Dedifferentiated amniotic fluid mesenchymal stem cell (primary cell): ENCODE results near the gene ATP2B3.

ENCODE experiments used
- DNase-seq: peaks from one replicate; pipeline ENCODE4 v3.0.0-alpha.2; 2016; ENCODE audit errors: extremely low spot score

ATP2B3 gene

DNA sequence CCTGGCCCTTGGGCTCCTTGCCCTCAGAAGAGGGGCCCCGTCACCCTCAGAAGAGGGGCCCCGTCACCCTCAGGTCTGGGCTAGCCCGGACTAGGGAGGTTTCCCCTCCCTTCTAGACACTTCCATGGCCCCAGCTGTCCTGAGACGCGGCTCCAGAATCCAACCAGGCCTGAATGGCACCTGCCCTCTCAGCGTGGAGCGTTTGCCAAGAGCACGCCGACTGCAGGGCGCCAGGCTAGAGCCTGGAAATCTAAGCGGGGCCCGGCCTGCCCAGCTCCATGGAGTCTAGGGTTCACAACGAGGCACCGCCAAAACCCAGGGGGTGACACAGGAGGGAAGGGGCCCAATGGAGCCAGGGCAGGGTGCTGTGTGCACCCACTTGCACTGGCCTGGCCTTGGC, 7.8 kb upstream of the ATP2B3 start:
- no peak for DNase-seq

DNA sequence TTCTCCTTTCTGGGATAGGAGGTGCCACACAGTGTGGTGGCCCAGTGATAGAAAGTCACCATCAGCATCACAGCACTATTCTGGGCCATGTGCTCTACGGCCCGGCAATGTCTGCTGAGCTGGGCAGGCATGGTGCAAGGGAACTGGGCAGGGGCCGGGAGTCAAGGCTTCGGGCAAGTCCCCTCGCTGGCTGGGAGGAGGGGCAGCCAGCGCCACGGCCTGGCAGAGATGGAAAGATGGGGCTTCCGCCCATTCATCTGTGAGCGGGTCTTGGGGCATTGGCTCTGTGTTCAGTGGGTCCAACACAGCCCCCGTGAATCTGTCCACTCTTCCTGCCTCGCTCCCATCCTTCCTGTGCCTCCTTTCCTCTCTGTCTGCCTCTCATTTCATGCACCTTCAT, 7.1 kb upstream of the ATP2B3 start:
- no peak for DNase-seq

DNA sequence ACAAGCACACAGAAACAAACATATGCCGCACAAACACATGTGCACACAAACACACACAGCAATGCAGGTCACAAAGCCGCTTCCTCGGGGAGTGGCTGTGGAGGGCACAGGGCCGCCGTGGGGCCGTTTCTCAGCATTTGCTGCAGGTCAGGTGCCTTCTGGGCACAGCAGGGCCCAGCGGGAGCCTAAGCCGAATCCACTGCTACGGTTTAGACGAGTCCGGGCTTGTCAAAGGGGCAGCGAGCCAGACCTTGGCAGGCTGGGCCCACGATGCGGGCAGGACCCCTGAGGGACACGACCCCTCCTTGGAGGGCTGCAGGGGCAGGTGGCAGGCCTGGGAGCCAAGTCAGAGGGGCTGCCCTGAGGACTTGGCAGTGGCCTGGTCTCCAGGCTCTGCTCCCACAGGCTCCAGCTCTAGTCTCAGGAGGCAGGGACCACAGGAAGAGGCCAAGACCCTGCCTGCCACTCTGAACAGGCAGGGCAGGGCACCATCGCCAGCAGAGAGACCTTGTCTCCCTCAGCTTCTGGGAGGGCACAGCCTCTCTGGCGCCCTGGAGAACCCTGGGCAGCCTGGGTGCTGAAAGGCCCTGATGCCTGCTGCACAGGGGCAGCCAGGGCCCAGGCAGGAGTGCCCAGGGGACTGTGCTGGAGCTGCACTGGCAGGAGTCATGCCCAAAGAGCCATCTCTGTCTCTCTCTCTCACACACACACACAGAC, 5.5 kb upstream of the ATP2B3 start:
- DNase-seq, result no peak

DNA sequence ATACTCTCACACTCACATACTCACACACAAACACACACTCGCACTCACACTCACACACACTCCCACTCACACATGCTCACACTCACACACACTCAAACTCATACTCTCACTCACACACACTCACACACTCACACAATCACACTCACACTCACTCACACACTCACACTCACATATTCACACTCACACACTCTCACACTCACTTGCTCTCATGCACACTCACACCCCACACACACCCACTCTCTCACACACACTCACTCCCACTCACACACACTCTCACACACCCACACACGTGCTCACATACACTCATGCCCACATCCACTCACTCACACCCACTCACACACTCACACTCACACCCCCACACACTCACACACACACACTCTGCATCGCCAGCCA, 4.9 kb upstream of the ATP2B3 start:
- DNase-seq, result no peak

DNA sequence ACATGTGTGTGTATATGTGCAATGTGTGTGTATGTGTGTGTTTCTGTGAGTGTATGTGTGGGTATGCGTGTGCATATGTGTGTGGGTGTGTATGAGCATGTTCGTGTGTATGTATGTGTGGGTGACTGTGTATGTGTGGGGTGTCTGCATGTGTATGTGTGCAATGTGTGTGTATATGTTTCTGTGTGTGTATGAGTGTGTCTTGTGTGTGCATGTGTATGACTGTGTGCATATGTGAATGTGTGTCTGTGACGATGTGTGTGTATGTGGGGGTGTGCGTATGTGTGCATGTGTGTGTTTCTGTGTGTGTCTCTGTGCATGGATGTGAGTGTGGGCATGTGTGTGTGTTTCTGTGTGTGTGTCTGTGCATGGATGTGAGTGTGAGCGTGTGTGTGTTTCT, 4.2 kb upstream of the ATP2B3 start:
- DNase-seq, result no peak

DNA sequence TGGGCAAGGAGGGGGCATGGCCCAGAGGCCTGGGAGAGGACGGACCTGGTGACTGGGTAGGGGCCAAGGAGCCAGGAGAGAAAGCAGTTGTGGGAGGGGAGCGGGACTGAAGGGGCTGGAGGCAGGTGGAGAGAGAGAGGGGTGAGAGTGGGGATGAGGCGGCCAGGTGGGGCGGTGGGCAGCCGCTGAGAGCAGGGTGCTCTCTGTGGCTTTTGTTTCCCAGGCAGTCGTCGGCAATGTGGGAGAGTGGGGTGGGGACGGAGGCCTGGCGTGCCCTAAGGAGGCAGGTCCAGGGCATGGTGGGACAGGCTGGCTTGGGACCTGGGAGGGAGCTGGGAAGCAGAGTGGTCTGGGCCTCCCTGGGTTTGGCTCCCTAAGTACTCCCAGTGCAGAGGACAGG, 3.2 kb upstream of the ATP2B3 start:
- no peak for DNase-seq

DNA sequence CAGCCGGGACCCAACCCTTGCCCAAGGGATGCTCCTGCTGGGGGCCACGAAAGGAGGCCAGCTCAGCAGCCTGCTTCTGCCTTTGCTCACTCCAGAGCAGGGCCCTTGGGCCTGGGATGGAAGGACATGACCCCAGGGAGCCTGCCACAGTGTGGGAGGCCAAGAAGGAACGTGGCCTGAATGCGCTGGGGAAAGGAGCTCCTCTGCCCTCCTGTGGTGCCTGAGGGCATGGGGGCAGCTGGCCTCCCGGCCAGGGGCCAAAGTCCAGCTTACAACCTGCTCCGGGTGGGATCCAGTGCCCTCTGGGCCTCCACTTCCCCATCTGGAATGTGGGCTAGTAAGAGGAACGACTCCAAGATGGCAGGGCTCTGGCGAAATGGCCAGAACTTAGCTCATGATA, 2.0 kb upstream of the ATP2B3 start:
- no peak for DNase-seq

DNA sequence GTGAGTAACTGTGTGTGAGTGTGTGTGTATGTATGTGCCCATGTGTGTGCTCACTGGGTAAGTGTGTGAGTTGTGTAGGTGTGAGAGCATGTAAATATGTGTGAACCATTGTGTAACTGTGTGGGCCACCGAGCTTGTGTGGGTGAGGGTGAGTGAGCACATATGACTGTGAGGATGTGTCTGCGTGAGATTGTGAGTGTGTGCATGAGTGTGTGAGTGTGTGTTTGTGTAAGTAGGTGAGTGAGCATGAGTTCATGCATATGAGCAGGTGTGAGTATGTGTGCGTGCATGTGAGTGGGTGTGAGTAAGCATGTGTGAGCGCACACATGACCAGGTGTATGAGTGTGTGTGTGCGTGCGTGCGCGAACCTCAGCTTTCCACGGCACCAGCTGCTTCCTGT, 1.4 kb upstream of the ATP2B3 start:
- DNase-seq, result no peak

DNA sequence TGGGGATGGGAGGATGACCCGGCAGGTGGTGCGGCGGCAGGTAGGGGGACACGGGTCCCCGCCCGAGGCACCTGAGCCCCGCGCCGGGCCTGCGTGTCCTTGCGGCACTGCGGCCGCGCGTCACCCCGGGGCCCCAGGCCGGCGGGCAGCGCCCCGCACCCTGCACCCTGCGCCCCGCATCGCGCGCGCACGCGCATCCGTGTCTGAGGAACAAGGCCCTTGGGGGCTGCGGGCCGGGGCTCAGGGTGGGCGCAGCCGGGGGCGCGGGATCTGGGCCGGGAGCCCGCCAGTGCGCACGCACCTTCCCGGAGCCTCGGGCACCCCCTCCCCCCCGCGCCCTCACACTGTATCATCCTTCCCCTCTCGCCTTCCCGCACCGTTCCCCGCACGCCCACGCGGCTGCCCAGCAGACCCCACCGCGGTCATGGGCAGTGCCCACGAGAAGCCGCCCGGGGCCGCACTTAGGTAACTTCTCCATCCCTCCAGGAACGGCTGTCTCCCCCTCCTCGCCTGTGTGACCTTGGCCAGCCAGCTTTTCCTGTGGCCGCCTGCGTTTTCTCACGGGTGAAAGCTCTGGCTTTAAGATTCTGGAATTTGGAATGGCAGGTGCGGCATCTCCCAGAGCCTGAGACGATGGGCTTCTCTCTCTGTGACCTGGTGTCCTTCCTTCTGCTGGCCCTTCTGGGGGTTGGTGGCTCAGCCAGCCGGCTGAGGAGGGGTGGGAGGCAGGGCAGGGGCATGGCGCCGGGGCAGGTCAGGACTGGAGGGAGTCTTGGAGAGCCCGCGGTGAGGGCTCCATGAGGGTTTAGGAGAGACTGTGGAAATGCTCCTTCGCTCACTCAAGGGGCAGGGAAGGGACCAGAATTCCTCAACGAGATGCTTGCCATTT, 748 bp downstream of the ATP2B3 start:
- no peak for DNase-seq

DNA sequence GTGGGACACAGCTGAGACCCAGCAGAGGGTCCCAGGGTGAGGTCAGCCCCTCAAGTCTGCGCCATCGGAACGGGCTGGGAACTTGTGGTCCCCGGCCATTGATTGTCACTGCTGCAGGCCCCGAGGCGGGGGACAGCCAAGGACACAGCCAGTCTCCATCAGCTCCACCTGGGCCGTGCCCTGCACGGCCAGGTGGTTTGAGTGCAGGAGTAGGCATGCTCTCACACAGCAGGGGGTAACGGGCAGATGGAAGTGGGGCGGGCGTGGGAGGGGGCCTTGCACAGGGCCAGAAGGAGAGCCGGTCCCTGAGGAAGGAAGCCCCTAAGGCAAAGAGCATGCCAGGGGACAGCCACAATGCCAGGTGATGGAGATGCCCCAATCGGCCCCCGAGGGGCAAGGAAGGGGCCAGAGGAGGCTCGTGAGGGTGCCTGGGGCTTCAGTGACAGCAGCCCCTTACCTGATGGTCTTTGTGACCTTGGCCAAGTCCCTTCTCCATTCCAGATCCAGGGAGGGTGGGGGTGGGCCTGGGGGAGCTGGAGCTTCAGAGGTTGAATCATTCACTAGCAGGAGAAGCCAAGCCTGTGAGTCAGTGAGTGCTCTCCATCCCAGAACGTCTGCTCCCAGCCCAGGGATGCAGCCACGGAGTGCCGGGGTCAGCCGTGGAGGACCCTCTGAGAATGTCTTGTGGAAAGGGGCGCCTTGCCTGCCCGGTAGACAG, 2.3 kb downstream of the ATP2B3 start:
- DNase-seq, result no peak

DNA sequence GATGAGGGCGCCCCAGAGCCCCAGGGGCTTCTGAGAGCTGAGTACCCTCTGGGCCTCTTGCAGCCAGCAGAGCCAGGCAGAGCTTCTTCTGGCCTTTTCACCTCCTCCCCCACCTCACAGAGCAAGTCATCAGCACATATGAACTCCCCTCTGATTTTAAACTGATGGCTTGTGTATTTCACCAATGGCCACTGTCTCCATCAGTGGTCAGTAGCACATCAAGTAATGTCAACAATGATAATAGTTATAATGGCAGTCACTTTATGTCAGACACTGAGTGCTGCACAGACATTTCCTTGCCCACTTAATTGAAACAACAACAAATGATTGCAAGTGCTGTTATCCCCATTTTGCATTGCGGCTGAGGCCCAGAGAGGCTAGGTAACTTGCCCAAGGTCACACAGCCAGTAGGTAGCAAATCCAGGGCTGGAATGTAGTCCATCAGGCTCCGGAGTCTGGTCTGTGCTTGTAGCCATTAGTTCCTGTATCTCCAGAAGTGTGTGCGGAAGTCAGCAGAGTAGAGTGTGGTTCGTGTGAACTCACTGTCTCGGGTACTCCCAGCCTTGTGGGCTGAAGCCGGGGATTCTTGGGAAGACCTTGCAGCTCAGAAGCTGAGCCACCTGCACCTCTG, 3.0 kb downstream of the ATP2B3 start:
- DNase-seq, result no peak

DNA sequence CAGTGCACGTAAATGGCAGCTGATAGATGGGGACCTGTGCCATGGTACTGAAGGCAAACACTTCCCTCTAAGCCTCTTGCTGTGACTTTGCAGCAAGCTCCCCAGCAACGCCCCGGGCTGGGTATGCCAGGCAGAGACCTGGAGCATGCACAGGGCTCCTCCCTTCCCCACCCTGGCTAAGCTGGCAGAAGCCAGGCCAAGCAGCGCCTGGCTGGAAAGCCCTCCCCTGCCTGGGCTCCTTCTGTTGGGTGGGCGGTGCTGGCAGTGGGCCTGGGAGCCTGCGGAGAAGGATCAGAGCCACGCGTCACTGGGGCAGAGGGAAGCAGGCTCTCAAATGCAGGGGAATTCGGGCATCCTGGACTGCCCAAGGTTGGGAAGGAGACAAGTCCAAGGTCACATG, 3.6 kb downstream of the ATP2B3 start:
- no peak for DNase-seq

DNA sequence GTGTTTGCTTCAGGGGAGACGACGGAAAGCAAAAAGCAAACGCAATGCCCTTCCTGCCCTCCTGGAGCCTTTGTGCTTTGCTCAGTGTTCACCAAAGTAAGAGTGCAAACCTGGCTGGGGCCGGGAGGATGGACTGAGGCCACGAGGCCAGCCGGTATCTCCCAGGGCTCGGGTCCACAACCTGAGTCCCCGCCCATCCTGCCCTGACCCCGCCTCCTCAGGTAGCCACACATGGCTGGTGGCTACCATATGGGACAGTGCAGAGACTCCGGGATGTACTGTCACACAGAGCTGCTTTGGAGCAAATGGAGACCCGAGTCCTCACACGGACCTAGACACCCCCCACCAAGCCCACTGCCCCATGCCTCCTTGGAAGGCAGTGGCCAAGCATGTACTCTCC, 4.8 kb downstream of the ATP2B3 start:
- DNase-seq, result no peak

DNA sequence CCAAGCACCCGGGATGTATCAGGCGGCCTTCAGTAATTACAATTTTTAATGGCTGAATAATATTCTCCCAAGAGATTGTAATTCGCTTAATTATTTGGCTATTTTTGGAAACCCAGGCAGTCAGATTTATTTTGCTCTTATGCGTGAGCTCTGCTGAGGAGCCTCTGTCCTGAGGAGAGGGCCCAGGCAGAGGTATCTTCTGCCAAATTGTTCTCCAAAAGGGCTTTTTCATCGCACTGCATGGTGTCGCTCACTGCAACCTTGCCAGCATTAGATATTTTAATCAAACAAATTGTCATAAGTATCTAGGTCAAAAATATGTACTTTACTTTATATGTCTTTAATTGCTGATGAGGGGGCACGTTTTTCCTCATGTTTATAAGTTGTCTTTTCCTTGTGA, 5.8 kb downstream of the ATP2B3 start:
- no peak for DNase-seq

DNA sequence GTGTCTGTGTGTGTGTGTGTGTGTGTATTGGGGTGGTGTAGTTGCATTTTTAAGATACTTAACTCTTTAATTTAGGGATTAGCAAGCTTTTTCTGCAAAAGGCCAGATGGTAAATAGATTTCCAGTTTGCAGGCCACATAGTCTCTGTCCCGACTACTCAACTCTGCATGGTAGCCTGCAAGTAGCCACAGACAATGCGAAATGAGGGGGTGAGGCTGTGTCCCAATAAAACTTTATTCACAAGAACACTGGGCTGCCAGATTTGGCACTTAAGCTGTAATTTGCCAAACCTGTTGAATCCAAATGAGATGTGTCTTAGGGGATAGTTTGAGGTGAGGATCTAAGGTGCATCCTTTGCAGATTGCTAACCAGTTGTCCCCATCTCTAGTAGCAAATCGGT, 6.8 kb downstream of the ATP2B3 start:
- DNase-seq, result no peak

DNA sequence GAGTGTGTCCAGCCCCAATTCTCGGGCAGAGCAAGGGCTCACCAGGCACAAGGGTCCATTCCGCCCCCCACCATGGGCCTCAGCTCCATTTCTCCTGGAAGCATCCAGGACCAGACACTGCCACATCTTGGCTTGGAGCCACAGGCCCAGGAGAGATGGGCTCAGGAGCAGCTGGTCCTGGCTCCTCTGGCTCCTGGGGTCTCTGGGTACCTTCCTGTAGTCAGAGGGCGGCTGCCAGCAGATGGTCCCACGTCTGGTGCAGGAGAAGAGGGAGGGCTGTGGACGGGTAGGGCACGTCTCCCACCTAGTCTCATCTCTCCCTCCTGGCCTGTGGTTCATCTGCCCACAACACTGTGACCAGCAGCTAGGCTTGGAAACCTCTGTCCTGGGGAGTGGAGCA, 8.0 kb downstream of the ATP2B3 start:
- DNase-seq, result no peak

DNA sequence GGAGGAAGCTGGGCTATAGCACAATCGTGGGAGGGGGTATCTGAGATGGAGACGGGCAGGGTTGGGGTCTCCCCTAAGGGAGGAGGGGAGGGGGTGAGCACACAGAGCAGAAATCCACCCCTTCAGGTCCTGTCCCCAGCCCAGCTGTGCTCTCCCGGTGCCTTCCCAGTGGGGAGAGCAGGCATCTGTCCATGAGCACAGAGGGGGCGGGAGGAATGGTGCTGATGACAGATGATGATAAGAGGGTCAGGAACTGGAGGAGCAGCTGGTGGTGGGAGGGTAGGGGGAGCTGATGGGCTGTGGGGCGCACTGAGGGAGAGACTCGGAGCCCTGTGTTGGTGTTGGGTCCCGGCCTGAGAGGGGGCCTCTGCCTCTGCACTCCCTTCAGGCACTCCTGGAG, 8.6 kb downstream of the ATP2B3 start:
- DNase-seq, result no peak

DNA sequence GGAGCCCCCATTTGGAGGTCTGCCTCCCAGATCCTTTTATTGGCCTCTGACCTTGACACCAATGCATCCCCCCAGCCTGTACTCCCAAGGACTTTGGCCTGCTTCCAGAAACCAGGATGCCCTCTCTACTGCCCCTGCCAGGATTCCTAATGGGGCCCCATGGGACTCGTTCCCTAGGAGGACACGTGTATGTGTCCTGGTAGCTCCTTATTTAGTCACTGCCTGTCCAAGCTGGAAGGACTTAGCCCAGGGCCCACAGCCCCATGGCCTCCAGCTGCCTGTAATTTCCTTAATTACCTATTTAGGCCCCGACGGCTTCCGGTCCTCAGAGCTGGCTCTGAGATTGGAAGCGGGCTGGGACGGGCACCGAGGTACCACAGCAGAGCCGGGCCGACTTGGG, 9.4 kb downstream of the ATP2B3 start:
- no peak for DNase-seq

DNA sequence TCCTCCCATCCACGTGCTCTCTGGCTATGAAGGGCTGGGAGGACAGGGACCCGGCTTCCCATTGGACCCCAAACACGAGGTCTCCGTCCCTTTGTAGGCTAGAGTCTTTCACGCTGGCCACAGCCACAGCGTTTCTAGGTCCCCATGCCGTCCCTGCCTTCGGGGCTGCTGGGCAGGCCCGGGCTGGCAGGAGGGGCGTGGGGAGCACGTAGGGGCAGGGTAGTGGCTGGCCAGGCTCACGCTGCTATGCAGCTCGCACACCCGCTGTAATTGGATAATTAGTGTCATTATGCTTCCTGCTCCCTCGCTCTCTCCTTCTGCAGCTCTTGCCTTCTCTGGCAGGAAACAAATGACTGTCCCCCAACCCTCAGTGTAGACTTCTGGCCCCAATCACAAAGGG, 9.8 kb downstream of the ATP2B3 start:
- no peak for DNase-seq

DNA sequence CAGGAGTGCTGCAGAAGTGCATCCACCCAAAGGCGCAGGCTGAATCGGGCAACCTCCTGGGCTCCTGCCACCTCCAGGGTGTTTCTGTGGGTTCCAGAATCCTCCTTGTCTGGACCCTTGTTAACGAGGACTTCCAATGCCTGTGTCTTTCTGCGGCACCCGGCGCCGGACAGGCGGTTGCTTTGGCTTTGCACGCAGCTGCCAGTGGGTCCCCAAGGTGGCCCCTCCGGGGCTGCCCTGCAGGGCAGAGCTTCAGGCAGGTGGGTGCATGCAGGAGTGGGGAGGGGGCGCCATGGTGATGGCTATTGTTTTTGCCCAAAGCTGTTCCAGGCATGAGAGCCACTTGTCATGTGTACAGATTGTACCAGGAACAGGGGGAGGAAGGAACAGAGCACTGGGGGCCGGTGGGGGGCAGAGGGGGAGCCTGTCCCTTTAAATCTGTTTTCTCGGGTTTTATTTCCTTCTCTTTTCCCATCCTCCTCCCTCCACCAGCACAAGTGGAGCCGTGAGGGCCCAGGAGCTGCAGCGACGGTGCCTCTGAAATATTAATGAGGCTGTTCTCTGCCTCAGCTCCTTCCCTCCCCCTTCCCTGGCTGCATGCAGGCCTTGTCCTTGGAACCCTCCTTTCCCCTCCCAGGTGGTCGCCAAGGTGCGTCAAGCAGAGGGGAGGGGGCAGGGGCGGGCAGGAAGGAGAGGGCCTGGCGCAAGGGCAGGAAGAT, 13.1 kb downstream of the ATP2B3 start:
- DNase-seq, result no peak

DNA sequence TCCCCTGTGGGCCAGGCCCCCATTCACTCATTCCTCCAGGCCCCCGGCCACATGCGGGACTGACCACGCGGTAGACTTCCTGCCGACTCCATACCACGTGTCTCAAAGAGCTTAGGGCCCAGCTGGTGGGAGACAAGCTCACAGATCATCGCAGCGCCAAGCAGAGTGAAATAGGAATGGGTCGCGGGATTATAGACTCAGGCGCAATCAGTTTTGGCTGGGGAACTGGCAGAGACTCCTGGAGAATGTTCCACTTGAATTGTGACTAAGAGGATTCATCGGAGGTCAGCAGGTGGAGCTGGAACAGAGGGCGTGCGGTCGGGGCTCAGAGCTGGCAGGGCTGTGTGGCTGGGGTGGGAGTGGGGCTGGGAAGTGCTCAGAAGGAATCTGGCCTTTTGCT, 15.6 kb downstream of the ATP2B3 start:
- DNase-seq, result no peak

DNA sequence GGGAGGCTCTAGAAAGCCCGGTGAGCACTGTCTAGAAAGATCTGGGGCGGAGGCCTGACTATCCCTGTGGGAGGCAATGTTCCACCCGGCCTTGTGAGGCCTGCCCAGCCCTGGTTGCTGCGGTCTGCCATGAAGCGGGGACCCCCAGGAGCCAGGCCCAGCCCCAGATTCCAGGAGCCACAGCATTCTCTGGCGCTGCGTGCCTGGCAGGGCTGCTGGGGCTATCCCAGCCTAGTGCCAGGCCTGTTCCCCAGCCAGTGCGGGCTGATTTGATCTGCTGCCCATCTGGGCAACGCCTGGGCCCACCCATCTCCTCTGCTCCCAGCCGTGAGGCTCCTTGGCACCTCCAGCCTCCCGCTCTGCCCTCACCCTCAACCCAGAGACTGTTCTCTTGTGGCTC, 19.6 kb downstream of the ATP2B3 start:
- no peak for DNase-seq
